ENCODE results near the gene MSH5. TPM values are rescaled to one million over a fixed set of nuclear protein-coding genes. Genes with fewer than 3 reads are reported as not detected.
A peak's percentile ranks its signal among the peaks of the same experiment; 100 is the strongest.

Gene MSH5
- total and polyA plus RNA-seq, 9 of the 15 experiments (the other 6 are each of a cell fraction or from before 2014, with no cell fraction given), result 12.5 to 104 (median 46.6) TPM

DNA sequence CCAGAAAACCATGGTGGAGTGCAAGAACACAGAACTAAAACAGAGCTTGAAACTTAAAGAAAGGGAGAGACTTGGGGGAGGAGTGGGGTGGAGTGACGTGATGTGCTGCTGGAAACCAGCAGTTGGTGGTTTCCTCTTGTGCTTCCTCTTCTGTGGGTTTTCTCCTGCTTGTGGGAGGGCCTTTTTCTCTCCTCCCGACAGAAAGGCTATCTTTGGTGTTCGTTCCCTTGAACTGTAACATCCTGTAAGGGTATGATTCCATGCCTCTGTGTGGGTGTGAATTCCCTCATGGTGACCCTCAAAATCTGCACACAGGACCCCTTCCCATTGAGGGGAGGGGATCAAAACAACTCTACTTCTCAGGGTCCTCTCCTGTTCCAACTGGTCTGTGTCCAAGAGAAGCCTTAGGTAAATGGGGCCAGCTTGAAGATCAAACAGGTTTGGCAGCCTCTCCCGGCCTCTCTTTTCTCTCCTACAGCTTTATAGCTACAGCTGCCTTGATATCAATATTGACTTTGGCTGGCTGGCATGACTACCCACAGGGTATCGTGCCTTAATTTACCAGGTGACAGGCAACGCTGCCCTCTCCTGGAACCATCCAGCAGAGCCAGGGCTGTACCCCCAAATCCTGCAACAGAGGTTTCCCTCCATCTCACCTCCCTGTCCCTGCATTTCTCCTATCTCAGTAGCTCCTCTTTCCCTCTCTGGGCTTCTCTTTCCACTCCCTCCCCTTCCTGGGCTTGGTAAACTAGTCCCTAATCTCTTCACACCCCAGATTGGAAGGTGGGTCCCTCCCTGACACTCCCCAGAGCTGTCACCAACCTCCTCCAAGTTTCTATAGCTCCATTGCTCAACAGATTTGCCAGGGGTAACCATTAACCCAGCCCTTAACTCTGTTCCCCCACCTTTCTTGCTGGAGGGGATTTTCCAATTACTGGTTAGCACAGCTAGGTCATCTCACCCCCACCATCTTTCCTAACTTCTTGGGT is 1.5 kb upstream of the MSH5 start (continued):
- TF ChIP-seq, protein P1, sequence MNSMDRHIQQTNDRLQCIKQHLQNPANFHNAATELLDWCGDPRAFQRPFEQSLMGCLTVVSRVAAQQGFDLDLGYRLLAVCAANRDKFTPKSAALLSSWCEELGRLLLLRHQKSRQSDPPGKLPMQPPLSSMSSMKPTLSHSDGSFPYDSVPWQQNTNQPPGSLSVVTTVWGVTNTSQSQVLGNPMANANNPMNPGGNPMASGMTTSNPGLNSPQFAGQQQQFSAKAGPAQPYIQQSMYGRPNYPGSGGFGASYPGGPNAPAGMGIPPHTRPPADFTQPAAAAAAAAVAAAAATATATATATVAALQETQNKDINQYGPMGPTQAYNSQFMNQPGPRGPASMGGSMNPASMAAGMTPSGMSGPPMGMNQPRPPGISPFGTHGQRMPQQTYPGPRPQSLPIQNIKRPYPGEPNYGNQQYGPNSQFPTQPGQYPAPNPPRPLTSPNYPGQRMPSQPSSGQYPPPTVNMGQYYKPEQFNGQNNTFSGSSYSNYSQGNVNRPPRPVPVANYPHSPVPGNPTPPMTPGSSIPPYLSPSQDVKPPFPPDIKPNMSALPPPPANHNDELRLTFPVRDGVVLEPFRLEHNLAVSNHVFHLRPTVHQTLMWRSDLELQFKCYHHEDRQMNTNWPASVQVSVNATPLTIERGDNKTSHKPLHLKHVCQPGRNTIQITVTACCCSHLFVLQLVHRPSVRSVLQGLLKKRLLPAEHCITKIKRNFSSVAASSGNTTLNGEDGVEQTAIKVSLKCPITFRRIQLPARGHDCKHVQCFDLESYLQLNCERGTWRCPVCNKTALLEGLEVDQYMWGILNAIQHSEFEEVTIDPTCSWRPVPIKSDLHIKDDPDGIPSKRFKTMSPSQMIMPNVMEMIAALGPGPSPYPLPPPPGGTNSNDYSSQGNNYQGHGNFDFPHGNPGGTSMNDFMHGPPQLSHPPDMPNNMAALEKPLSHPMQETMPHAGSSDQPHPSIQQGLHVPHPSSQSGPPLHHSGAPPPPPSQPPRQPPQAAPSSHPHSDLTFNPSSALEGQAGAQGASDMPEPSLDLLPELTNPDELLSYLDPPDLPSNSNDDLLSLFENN (IDR thresholded peaks at IDR 0.05; ENCODE audit: low read depth in 2 of 2, low read length in 2 of 2), result peak in 1 of 2 experiments; percentile 63; a peak in 2 of 4 replicates
- TF ChIP-seq ZNF436 (CRISPR knock-in tag; IDR thresholded peaks at IDR 0.05) (peak; percentile 38; the same call in 1 of the 2 replicates), KLF10 (CRISPR knock-in tag; IDR thresholded peaks at IDR 0.05) (0 out of 2 replicates have a peak, but pooled peaks have one; percentile 61), TARDBP (IDR thresholded peaks at IDR 0.05) (no peak), ZNF431 (CRISPR knock-in tag; IDR thresholded peaks at IDR 0.05) (no peak), POLR2G (IDR thresholded peaks at IDR 0.05; ENCODE audit: low read depth, low read length) (peak; percentile 39; the same call in 1 of the 2 replicates), NONO (IDR thresholded peaks at IDR 0.05; ENCODE audit: low read depth in 2 of 2, low read length in 1 of 2) (no peak), ZNF696 (CRISPR knock-in tag; conservative IDR thresholded peaks at IDR 0.05) (no peak), BDP1 (IDR thresholded peaks at IDR 0.05; ENCODE audit: insufficient read depth, insufficient read length) (no peak), SNRNP70 (optimal IDR thresholded peaks at IDR 0.05; ENCODE audit: low read depth, low read length) (no peak), FOSL1 (tag; conservative IDR thresholded peaks at IDR 0.05) (no peak), POLR2AphosphoS2 (IDR thresholded peaks at IDR 0.05; ENCODE audit: low read length) (peak; percentile 90; the same call in 1 of the 2 replicates), ZNF408 (CRISPR knock-in tag; IDR thresholded peaks at IDR 0.05; ENCODE audit: low read depth) (no peak), ZKSCAN1 (IDR thresholded peaks at IDR 0.05; ENCODE audit: low read depth, low read length) (peak; percentile 36)
- TF ChIP-seq, protein P2, sequence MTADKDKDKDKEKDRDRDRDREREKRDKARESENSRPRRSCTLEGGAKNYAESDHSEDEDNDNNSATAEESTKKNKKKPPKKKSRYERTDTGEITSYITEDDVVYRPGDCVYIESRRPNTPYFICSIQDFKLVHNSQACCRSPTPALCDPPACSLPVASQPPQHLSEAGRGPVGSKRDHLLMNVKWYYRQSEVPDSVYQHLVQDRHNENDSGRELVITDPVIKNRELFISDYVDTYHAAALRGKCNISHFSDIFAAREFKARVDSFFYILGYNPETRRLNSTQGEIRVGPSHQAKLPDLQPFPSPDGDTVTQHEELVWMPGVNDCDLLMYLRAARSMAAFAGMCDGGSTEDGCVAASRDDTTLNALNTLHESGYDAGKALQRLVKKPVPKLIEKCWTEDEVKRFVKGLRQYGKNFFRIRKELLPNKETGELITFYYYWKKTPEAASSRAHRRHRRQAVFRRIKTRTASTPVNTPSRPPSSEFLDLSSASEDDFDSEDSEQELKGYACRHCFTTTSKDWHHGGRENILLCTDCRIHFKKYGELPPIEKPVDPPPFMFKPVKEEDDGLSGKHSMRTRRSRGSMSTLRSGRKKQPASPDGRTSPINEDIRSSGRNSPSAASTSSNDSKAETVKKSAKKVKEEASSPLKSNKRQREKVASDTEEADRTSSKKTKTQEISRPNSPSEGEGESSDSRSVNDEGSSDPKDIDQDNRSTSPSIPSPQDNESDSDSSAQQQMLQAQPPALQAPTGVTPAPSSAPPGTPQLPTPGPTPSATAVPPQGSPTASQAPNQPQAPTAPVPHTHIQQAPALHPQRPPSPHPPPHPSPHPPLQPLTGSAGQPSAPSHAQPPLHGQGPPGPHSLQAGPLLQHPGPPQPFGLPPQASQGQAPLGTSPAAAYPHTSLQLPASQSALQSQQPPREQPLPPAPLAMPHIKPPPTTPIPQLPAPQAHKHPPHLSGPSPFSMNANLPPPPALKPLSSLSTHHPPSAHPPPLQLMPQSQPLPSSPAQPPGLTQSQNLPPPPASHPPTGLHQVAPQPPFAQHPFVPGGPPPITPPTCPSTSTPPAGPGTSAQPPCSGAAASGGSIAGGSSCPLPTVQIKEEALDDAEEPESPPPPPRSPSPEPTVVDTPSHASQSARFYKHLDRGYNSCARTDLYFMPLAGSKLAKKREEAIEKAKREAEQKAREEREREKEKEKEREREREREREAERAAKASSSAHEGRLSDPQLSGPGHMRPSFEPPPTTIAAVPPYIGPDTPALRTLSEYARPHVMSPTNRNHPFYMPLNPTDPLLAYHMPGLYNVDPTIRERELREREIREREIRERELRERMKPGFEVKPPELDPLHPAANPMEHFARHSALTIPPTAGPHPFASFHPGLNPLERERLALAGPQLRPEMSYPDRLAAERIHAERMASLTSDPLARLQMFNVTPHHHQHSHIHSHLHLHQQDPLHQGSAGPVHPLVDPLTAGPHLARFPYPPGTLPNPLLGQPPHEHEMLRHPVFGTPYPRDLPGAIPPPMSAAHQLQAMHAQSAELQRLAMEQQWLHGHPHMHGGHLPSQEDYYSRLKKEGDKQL (CRISPR knock-in tag; IDR thresholded peaks at IDR 0.05; ENCODE audit: borderline replicate concordance), result no peak
